ENCODE results near the gene MGAT4A. TPM values are rescaled to one million over a fixed set of nuclear protein-coding genes. Genes with fewer than 3 reads are reported as not detected.

MGAT4A gene
- total RNA-seq (2016; rRNA removed; fragmentation: Illumina TruSeq; extraction: Trizol) = 90.9 and 97.6 TPM in 2 replicates
- total RNA-seq (2016; cell fraction: cytosol; rRNA removed; fragmentation: Illumina TruSeq; extraction: Trizol; ENCODE audit: low read depth) = 50.4 and 51.6 TPM in 2 replicates
- total RNA-seq (2016; cell fraction: insoluble cytoplasmic fraction; rRNA removed; fragmentation: Illumina TruSeq; extraction: Trizol) = 92.4 and 95.8 TPM in 2 replicates
- total RNA-seq (2016; cell fraction: membrane; rRNA removed; fragmentation: Illumina TruSeq; extraction: Trizol) = 77.5 and 91.0 TPM in 2 replicates
- 116 and 118 TPM in 2 replicates for total RNA-seq (2016; cell fraction: nucleus; rRNA removed; fragmentation: Illumina TruSeq; extraction: Trizol)
- 38.4 and 47.2 TPM in 2 replicates for polyA plus RNA-seq (2011; rRNA removed)
- polyA plus RNA-seq (2011; cell fraction: cytosol; rRNA removed) = 18.0 and 30.5 TPM in 2 replicates
- 26.7 and 31.3 TPM in 2 replicates for polyA plus RNA-seq (2011; cell fraction: nucleus; rRNA removed)
- 57.2 and 70.3 TPM in 2 replicates for polyA plus RNA-seq (2012)
- polyA plus RNA-seq (2016; cell fraction: cytosol; fragmentation: Illumina TruSeq; extraction: Trizol; ENCODE audit: low read depth) = 40.5 and 43.0 TPM in 2 replicates
- polyA plus RNA-seq (2016; cell fraction: insoluble cytoplasmic fraction; fragmentation: Illumina TruSeq; extraction: Trizol; ENCODE audit: low read depth) = 43.1 and 44.6 TPM in 2 replicates
- 40.4 and 43.5 TPM in 2 replicates for polyA plus RNA-seq (2016; cell fraction: membrane; fragmentation: Illumina TruSeq; extraction: Trizol; ENCODE audit: low read depth)
- polyA plus RNA-seq (2016; cell fraction: nucleus; fragmentation: Illumina TruSeq; extraction: Trizol; ENCODE audit: insufficient read depth, low read depth) = 58.4 and 61.2 TPM in 2 replicates
- 0.05 and 64.4 TPM in 2 replicates for polyA minus RNA-seq (2011; rRNA and poly(A)+ RNA removed; ENCODE audit: low replicate concordance)
- 52.3 and 65.5 TPM in 2 replicates for polyA minus RNA-seq (2011; cell fraction: cytosol; rRNA and poly(A)+ RNA removed)
- 154 and 209 TPM in 2 replicates for polyA minus RNA-seq (2011; cell fraction: nucleus; rRNA and poly(A)+ RNA removed)
- Bru-seq, nascent RNA = percentile 90 among the genes with signal in this experiment
- BruChase-seq, experiment 1, labeled RNA remaining after a 6-hour chase = percentile 92 among the genes with signal in this experiment
- percentile 90 among the genes with signal in this experiment for BruChase-seq, experiment 2, labeled RNA remaining after a 2-hour chase
- long read RNA-seq, experiment 1, full-length matches to known transcripts = 14 of 29 reads
- long read RNA-seq, experiment 1, partial matches to known transcripts = 10 of 29 reads
- long read RNA-seq, experiment 1, other reads (novel, unspliced or antisense) = 5 of 29 reads
- long read RNA-seq, experiment 2, full-length matches to known transcripts = 9 of 115 reads
- long read RNA-seq, experiment 2, partial matches to known transcripts = 17 of 115 reads
- long read RNA-seq, experiment 2, other reads (novel, unspliced or antisense) = 89 of 115 reads

DNA sequence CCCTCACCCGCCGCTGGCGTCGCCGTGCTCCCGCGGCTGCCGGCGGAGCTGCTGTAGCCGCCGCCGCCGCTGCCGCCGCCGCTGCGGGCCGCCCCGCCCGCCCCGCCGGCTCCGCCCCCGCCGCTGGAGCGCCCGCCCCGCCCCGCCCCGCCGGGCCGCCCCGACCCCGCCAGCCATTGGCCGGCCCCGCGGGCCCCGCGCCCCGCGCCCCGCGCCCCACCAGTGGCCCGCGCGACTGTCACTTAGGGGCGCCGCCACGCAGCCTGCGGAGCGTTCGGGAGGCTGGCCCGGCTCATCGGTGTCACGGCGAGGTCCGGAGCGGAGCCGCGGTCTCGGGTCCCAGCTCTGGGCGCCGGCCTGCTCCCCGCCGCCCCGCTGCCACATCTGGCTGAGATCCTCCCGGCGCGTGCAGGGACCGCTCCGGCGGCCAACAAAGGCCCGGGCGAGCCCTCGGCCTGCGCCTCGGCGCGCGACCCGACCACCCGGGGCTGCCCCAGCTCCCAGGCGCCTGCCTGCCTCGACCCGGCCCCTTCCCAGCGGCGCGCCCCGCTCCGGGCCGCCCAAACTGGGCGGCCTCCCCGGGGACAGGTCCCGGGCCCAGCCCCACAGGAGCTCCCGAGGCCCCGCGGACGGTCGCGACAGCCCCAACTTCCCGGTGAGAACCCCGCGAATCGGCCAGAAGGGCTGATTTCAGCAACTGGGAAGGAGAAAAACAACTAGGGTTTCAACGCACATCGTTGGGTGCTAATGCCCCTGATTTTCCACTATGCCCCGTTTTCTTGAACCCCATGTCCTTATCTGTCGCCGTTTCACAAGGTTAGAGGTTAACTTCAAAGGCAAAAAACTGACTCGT is at the start of gene MGAT4A:
MGAT4A (minus strand) TSS at position 92 of the 853 bp plus-strand sequence. CDS start 4,800 bp downstream, outside the sequence.
- Histone ChIP-seq H3K36me3 (replicated peaks in 1 of 2; ENCODE audit: control insufficient read depth in 1 of 2, insufficient read depth in 2 of 2, low read length in 2 of 2) (peaks cover 0 to 1% of the 10 kb centered on the region in 2 experiments; a peak in 1 of 5 replicates), H3K9me3 (ENCODE audit: low read length) (no peaks in the 10 kb centered on the region), H3K4me1 (ENCODE audit: insufficient read depth, low read length) (peaks cover 79% of the 10 kb centered on the region), H3K4me2 (ENCODE audit: low read depth, low read length) (peak within 1 kb of the TSS; percentile 83), H3K27me3 (ENCODE audit: control insufficient read depth in 1 of 2, insufficient read depth in 2 of 2, low read length in 2 of 2) (no peaks in the 10 kb centered on the region; a peak in 1 of 5 replicates), H4K20me1 (ENCODE audit: insufficient read depth, low read length) (no peaks in the 10 kb centered on the region), H3K4me3 (replicated peaks in 1 of 3; ENCODE audit: insufficient read depth in 1 of 3, low read depth in 2 of 3, low read length in 3 of 3) (peak within 1 kb of the TSS; percentile 77 to 97 (median 96)), H2AFZ (ENCODE audit: low read length) (no peak within 1 kb of the TSS), H3K79me2 (ENCODE audit: insufficient read depth, low read length) (peaks cover 59% of the 10 kb centered on the region), H3K9ac (ENCODE audit: insufficient read depth, low read depth, low read length) (peak within 1 kb of the TSS; percentile 99), H3K27ac (ENCODE audit: extremely low read length, insufficient read depth, low read length) (peak within 1 kb of the TSS; percentile 91)
- DNase-seq (ENCODE audit: low spot score) (peak; percentile 69), FAIRE-seq (no peak), ATAC-seq (peak; percentile 91)
- 2% methylated on average over 36 of the region's 110 CpGs for WGBS (ENCODE audit: low lambda C conversion rate)
- no TSS peak for BruUV-seq (replicated peaks)
- ChIA-PET CTCF (ENCODE audit: low intra/inter-chr PET ratio, low total read pairs) (interaction anchor here (1.0 to 1.9 kb wide), 2 partner anchors 82 to 106 kb away, joined by 3 to 5 read pairs; no protein-coding TSS in a partner anchor), POLR2A (interaction anchor here (1.6 to 4.2 kb wide), 13 partner anchors 8 to 410 kb away, joined by 5 to 84 read pairs (median 12); partner anchors contain the start of gene C2orf15)
- intact Hi-C loops (cut with micrococcal nuclease; ENCODE audit: unreplicated experiment) (loop anchor here (2.0 to 5.0 kb wide), 2 partner anchors 36 to 106 kb away; no protein-coding TSS in a partner anchor), in situ Hi-C loops (cut with HindIII; ENCODE audit: extremely low pct_ligation_motif_present, low pct_unique_long_range_greater_than_20kb) (loop anchor here (5.0 kb wide), 1 partner anchor 106 kb away; no protein-coding TSS in a partner anchor)
- TF ChIP-seq IRX3 (CRISPR knock-in tag; IDR thresholded peaks at IDR 0.05; ENCODE audit: borderline replicate concordance, low read depth) = no peak; the same call in 1 of the 2 replicates
- TF ChIP-seq BORCS8-MEF2B (CRISPR knock-in tag; IDR thresholded peaks at IDR 0.05) = peak; percentile 91
- peak; percentile 60; the same call in 1 of the 2 replicates for TF ChIP-seq BRD4 (CRISPR knock-in tag; IDR thresholded peaks at IDR 0.05)
- TF ChIP-seq ZNF547 (CRISPR knock-in tag; IDR thresholded peaks at IDR 0.05) = peak; percentile 80
- peak; percentile 16; the same call in 1 of the 2 replicates for TF ChIP-seq ZSCAN12 (CRISPR knock-in tag; IDR thresholded peaks at IDR 0.05)
- peak; percentile 67; the same call in 1 of the 2 replicates for TF ChIP-seq ZNF768 (CRISPR knock-in tag; IDR thresholded peaks at IDR 0.05)
- TF ChIP-seq ATF6 (CRISPR knock-in tag; conservative IDR thresholded peaks at IDR 0.05) = no peak
- peak in 1 of 2 experiments; percentile 27; a peak in 2 of 4 replicates for TF ChIP-seq KLF16 (CRISPR knock-in tag; IDR thresholded peaks at IDR 0.05)
- 0 out of 2 replicates have a peak, but pooled peaks have one; percentile 71 for TF ChIP-seq ZNF749 (CRISPR knock-in tag; IDR thresholded peaks at IDR 0.05; ENCODE audit: borderline replicate concordance)
- TF ChIP-seq ZC3H13 (CRISPR knock-in tag; IDR thresholded peaks at IDR 0.05) = peak; percentile 83
- TF ChIP-seq NRL (CRISPR knock-in tag; IDR thresholded peaks at IDR 0.05; ENCODE audit: borderline replicate concordance) = peak; percentile 63; the same call in 1 of the 2 replicates
- TF ChIP-seq MAZ (IDR thresholded peaks at IDR 0.05; ENCODE audit: borderline replicate concordance, low read depth, low read length) = 0 out of 2 replicates have a peak, but pooled peaks have one; percentile 55
- TF ChIP-seq MAZ (CRISPR knock-in tag; IDR thresholded peaks at IDR 0.05; ENCODE audit: low read depth) = peak; percentile 92
- TF ChIP-seq CHD4 (IDR thresholded peaks at IDR 0.05; ENCODE audit: borderline replicate concordance, low read length) = no peak
